Gastrocnemius medialis (tissue), 4 donors: Measurements from ENCODE around the gene RAB22A.

Source experiments
- POLR2A ChIP-seq, 2 donors: fragments of 450-650 bp; IDR thresholded peaks; one replicate each; pipeline ENCODE4 v1.6.1; 2017; ENCODE audit warnings: antibody characterized with exemption in 2 of 2, mild to moderate bottlenecking in 2 of 2, moderate library complexity in 2 of 2
- TF ChIP-seq, protein P1 (sequence below), 5 experiments: fragments of 450-650 bp in 3 of 5; fragments of 200-600 bp in 2 of 5; sonication (generic) in 2 of 5; IDR thresholded peaks in 4 of 5; conservative IDR thresholded peaks in 1 of 5; 1 replicate in 4 of 5; 2 replicates in 1 of 5; pipeline ENCODE4 v1.5.1; 2016 to 2019; ENCODE audit warnings: antibody characterized with exemption in 5 of 5, mild to moderate bottlenecking in 3 of 5, moderate library complexity in 3 of 5

DNA sequence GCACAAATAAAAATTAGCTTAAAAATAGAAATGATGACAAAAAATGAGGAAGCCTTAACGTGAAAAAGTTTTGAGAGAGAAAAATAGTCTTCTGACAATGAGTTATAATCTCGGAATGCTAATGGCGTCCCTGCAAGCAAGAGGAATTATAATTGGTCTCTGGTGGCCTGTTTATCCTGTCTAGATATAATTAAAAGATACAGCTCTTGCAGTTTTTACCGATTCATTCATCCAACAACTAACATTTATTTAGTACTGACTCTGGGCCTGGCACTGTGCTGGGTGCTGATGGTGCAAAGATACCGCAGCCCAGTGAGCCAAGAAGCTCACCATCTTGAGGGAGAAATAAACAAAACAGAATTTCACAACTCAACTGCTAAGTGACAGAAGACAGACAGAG, 49.5 kb upstream of the RAB22A start:
- TF ChIP-seq, protein P1, sequence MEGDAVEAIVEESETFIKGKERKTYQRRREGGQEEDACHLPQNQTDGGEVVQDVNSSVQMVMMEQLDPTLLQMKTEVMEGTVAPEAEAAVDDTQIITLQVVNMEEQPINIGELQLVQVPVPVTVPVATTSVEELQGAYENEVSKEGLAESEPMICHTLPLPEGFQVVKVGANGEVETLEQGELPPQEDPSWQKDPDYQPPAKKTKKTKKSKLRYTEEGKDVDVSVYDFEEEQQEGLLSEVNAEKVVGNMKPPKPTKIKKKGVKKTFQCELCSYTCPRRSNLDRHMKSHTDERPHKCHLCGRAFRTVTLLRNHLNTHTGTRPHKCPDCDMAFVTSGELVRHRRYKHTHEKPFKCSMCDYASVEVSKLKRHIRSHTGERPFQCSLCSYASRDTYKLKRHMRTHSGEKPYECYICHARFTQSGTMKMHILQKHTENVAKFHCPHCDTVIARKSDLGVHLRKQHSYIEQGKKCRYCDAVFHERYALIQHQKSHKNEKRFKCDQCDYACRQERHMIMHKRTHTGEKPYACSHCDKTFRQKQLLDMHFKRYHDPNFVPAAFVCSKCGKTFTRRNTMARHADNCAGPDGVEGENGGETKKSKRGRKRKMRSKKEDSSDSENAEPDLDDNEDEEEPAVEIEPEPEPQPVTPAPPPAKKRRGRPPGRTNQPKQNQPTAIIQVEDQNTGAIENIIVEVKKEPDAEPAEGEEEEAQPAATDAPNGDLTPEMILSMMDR (IDR thresholded peaks at IDR 0.05 in 4 of 5, conservative IDR thresholded peaks at IDR 0.05 in 1 of 5) = no peak
- no peak for TF ChIP-seq POLR2A (IDR thresholded peaks at IDR 0.05)
